Stimulated activated memory B cell treated with anti-CD40 and anti-IgM and Interleukin-4, amounts not matched to agents 10 μg/mL and 1 μg/mL and 100 μg/mL, for 72 hours (primary cell): Measurements from ENCODE around the gene CELF4.

Experiments used
- ATAC-seq: fragments of 150-1000 bp; cut with Tn5 transposase; 2 replicates; pipeline ENCODE4 v1.10.0; 2021
- H3K27ac Mint-ChIP-seq: one replicate; pipeline ENCODE4 v1.8.0; 2022; ENCODE audit warnings: mild to moderate bottlenecking, mixed read lengths
- H3K27me3 Mint-ChIP-seq: one replicate; pipeline ENCODE4 v1.8.0; 2022; ENCODE audit warnings: mixed read lengths
- H3K36me3 Mint-ChIP-seq: one replicate; pipeline ENCODE4 v1.8.0; 2022; ENCODE audit warnings: mixed read lengths
- H3K4me1 Mint-ChIP-seq: one replicate; pipeline ENCODE4 v1.8.0; 2022; ENCODE audit warnings: mixed read lengths
- H3K4me3 Mint-ChIP-seq: one replicate; pipeline ENCODE4 v1.8.0; 2022; ENCODE audit warnings: mild to moderate bottlenecking, moderate library complexity, mixed read lengths
- H3K9me3 Mint-ChIP-seq: one replicate; pipeline ENCODE4 v1.8.0; 2022; ENCODE audit warnings: mixed read lengths

CELF4 gene

GRCh38 chr18:37565101-37565976 is at the start of gene CELF4:
Gene CELF4, minus strand, starts transcription at chr18:37565798.
- Mint-ChIP-seq H3K4me3 (peak within 1 kb of the TSS; percentile 57), H3K27ac (no peak within 1 kb of the TSS), H3K36me3 (no peaks in the 10 kb centered on the region), H3K27me3 (peaks cover 76% of the 10 kb centered on the region), H3K9me3 (peaks cover 5% of the 10 kb centered on the region), H3K4me1 (peaks cover 7% of the 10 kb centered on the region)
- no peak for ATAC-seq

- Mint-ChIP-seq H3K27me3 (no peaks in the 10 kb centered on the region), H3K4me1 (no peaks in the 10 kb centered on the region), H3K9me3 (no peaks in the 10 kb centered on the region), H3K36me3 (no peaks in the 10 kb centered on the region), H3K4me3 (no peak overlapping the region), H3K27ac (no peak overlapping the region)
- ATAC-seq, result no peak
These were observed 47.6 kb upstream of the CELF4 start for GRCh38 chr18:37613253-37613565.

- no peak overlapping the region for H3K4me3 Mint-ChIP-seq
- ATAC-seq, result no peak
- H3K27ac Mint-ChIP-seq, result no peak overlapping the region
- no peaks in the 10 kb centered on the region for H3K9me3 Mint-ChIP-seq
- H3K27me3 Mint-ChIP-seq, result no peaks in the 10 kb centered on the region
- no peaks in the 10 kb centered on the region for H3K36me3 Mint-ChIP-seq
- H3K4me1 Mint-ChIP-seq, result no peaks in the 10 kb centered on the region
These were observed 47.1 kb upstream of the CELF4 start for GRCh38 chr18:37612524-37613252.

- Mint-ChIP-seq H3K4me1 (no peaks in the 10 kb centered on the region), H3K36me3 (no peaks in the 10 kb centered on the region), H3K27me3 (no peaks in the 10 kb centered on the region), H3K9me3 (no peaks in the 10 kb centered on the region), H3K4me3 (no peak overlapping the region), H3K27ac (no peak overlapping the region)
- no peak for ATAC-seq
These were observed 46.1 kb upstream of the CELF4 start for GRCh38 chr18:37611614-37612279.

- Mint-ChIP-seq H3K4me1 (no peaks in the 10 kb centered on the region), H3K36me3 (no peaks in the 10 kb centered on the region), H3K4me3 (no peak overlapping the region), H3K27ac (no peak overlapping the region), H3K9me3 (peaks cover 5% of the 10 kb centered on the region), H3K27me3 (no peaks in the 10 kb centered on the region)
- no peak for ATAC-seq
These were observed 43.3 kb upstream of the CELF4 start for GRCh38 chr18:37608876-37609275.

- H3K27me3 Mint-ChIP-seq, result no peaks in the 10 kb centered on the region
- H3K9me3 Mint-ChIP-seq, result peaks cover 7% of the 10 kb centered on the region
- no peak for ATAC-seq
- H3K4me3 Mint-ChIP-seq, result no peak overlapping the region
- H3K36me3 Mint-ChIP-seq, result no peaks in the 10 kb centered on the region
- no peaks in the 10 kb centered on the region for H3K4me1 Mint-ChIP-seq
- H3K27ac Mint-ChIP-seq, result no peak overlapping the region
These were observed 41.7 kb upstream of the CELF4 start for GRCh38 chr18:37607281-37607680.

- ATAC-seq, result no peak
- no peaks in the 10 kb centered on the region for H3K27me3 Mint-ChIP-seq
- no peaks in the 10 kb centered on the region for H3K36me3 Mint-ChIP-seq
- H3K27ac Mint-ChIP-seq, result no peak overlapping the region
- peaks cover 11% of the 10 kb centered on the region for H3K9me3 Mint-ChIP-seq
- no peaks in the 10 kb centered on the region for H3K4me1 Mint-ChIP-seq
- no peak overlapping the region for H3K4me3 Mint-ChIP-seq
These were observed 38.4 kb upstream of the CELF4 start for GRCh38 chr18:37604032-37604431.

- H3K4me3 Mint-ChIP-seq, result no peak overlapping the region
- H3K27me3 Mint-ChIP-seq, result no peaks in the 10 kb centered on the region
- peaks cover 7% of the 10 kb centered on the region for H3K9me3 Mint-ChIP-seq
- ATAC-seq, result no peak
- no peaks in the 10 kb centered on the region for H3K36me3 Mint-ChIP-seq
- no peak overlapping the region for H3K27ac Mint-ChIP-seq
- H3K4me1 Mint-ChIP-seq, result no peaks in the 10 kb centered on the region
These were observed 33.6 kb upstream of the CELF4 start for GRCh38 chr18:37598966-37599896.

- no peaks in the 10 kb centered on the region for H3K36me3 Mint-ChIP-seq
- no peak for ATAC-seq
- peaks cover 4% of the 10 kb centered on the region for H3K9me3 Mint-ChIP-seq
- no peak overlapping the region for H3K4me3 Mint-ChIP-seq
- H3K27me3 Mint-ChIP-seq, result no peaks in the 10 kb centered on the region
- no peaks in the 10 kb centered on the region for H3K4me1 Mint-ChIP-seq
- H3K27ac Mint-ChIP-seq, result no peak overlapping the region
These were observed 32.8 kb upstream of the CELF4 start for GRCh38 chr18:37598396-37598795.

GRCh38 chr18:37590346-37590745 is 24.7 kb upstream of the CELF4 start:
- peaks cover 6% of the 10 kb centered on the region for H3K27me3 Mint-ChIP-seq
- no peak overlapping the region for H3K27ac Mint-ChIP-seq
- no peak for ATAC-seq
- no peaks in the 10 kb centered on the region for H3K36me3 Mint-ChIP-seq
- H3K4me1 Mint-ChIP-seq, result no peaks in the 10 kb centered on the region
- H3K4me3 Mint-ChIP-seq, result no peak overlapping the region
- H3K9me3 Mint-ChIP-seq, result peaks cover 3% of the 10 kb centered on the region

- Mint-ChIP-seq H3K4me1 (no peaks in the 10 kb centered on the region), H3K9me3 (peaks cover 3% of the 10 kb centered on the region), H3K27me3 (peaks cover 6% of the 10 kb centered on the region), H3K36me3 (no peaks in the 10 kb centered on the region), H3K4me3 (no peak overlapping the region), H3K27ac (no peak overlapping the region)
- no peak for ATAC-seq
These were observed 22.7 kb upstream of the CELF4 start for GRCh38 chr18:37588289-37588688.

- Mint-ChIP-seq H3K9me3 (peaks cover 3% of the 10 kb centered on the region), H3K4me3 (no peak overlapping the region), H3K27ac (no peak overlapping the region), H3K4me1 (no peaks in the 10 kb centered on the region), H3K27me3 (peaks cover 6% of the 10 kb centered on the region), H3K36me3 (no peaks in the 10 kb centered on the region)
- no peak for ATAC-seq
These were observed 21.1 kb upstream of the CELF4 start for GRCh38 chr18:37586656-37587225.

- Mint-ChIP-seq H3K4me3 (no peak overlapping the region), H3K4me1 (no peaks in the 10 kb centered on the region)
- no peak for ATAC-seq
These were observed 19.5 kb upstream of the CELF4 start for GRCh38 chr18:37584952-37585695.

GRCh38 chr18:37584217-37584616 is 18.6 kb upstream of the CELF4 start:
- peaks cover 19% of the 10 kb centered on the region for H3K27me3 Mint-ChIP-seq
- H3K4me3 Mint-ChIP-seq, result no peak overlapping the region
- no peaks in the 10 kb centered on the region for H3K4me1 Mint-ChIP-seq
- no peak for ATAC-seq
- no peak overlapping the region for H3K27ac Mint-ChIP-seq
- peaks cover 5% of the 10 kb centered on the region for H3K9me3 Mint-ChIP-seq
- H3K36me3 Mint-ChIP-seq, result no peaks in the 10 kb centered on the region

More at GRCh38 chr18:37584952-37585695, 19.5 kb upstream of the CELF4 start:
- Mint-ChIP-seq H3K27me3 (peaks cover 10% of the 10 kb centered on the region), H3K36me3 (no peaks in the 10 kb centered on the region), H3K27ac (no peak overlapping the region), H3K9me3 (peaks cover 9% of the 10 kb centered on the region)
